Stimulated activated CD8-positive, alpha-beta memory T cell treated with anti-CD3 and anti-CD28 coated beads, Interleukin-15, amount 100 ng/mL, for 1 hour (primary cell): ENCODE measurements around the gene PRKAG2.

Experiments used
- DNase-seq: peaks from one replicate; pipeline ENCODE4 v3.0.0-alpha.2; 2020; ENCODE audit warnings: low read depth

Gene PRKAG2

GRCh38 chr7:151616443-151617213 is 260.3 kb downstream of the PRKAG2 start:
- no peak for DNase-seq

DNA sequence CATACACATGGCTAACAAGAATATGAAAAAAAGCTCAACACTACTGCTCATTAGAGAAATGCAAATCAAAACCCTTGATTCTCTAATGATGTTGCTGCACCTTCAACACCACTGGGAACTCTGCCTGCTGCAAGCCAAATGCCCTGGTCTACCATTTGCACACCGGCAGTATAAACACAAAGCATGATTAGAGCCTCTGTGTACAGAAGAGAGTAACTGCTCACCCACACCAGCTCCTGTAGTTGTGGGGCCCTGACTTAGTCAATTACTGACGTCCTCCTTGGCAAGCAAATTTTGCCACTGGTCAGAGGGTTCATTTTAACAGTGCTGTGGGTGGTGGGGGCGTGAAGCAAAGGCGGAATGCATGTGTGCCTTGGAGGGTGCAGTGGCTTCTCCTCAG is 261.1 kb downstream of the PRKAG2 start:
- DNase-seq = no peak

DNA sequence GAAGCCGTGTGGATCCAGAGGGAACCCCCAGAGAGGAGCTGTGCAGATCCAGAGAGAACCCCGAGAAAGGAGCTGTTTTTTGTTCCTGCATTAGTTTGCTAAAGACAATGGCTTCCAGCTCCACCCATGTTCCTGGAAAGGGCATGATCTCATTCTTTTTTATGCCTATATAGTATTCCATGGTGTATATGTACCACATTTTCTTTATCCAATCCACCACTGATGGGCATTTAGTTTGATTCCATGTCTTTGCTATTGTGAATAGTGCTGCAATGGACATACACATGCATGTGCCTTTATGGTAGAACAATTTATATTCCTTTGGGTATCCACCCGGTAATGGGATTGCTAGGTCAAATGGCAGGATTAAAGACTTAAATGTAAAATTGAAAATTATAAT is 261.9 kb downstream of the PRKAG2 start:
- no peak for DNase-seq

DNA sequence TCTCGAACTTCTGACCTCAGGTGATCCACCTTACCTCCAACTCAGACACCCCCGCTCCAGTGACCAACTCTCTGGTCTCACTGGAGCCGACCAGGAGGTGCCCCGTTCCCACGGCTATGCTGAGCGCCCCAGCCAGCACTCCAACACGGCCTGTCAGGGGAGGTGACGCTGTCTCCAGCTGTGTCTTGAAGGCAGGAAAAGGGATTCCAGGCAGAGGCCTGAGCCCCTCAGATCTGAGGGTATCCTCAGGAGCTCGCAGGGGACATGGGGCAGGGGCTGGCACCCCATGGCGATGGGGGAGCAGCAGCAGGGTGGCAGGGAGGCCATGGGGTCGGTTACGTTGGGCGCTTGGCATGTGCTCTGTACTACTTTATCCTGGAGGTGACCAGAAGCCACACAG is 262.9 kb downstream of the PRKAG2 start:
- DNase-seq = no peak

GRCh38 chr7:151611878-151612277 is 265.0 kb downstream of the PRKAG2 start:
- DNase-seq = no peak

DNA sequence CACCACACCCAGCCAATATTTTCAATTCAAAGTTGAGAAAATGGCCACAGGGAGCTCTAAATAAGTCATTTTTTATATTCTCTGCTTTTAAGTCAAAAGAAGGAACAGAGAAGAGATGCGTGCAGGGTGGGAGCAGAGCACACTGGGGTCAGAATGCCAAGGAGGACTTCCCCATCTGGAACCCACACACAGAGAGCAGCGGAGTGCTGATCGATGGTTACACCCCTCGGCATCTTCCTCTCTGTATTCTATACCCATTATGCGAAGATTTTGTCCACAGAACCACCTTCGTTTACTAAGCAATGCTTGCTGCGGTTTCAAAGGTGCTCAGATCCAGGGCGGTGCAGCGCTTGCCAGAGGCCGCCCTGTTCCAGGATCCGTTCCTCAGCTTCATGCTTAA is 265.9 kb downstream of the PRKAG2 start:
- no peak for DNase-seq

GRCh38 chr7:151608031-151608551 is 268.8 kb downstream of the PRKAG2 start:
- no peak for DNase-seq

GRCh38 chr7:151607464-151607867 is 269.4 kb downstream of the PRKAG2 start:
- DNase-seq = no peak

DNA sequence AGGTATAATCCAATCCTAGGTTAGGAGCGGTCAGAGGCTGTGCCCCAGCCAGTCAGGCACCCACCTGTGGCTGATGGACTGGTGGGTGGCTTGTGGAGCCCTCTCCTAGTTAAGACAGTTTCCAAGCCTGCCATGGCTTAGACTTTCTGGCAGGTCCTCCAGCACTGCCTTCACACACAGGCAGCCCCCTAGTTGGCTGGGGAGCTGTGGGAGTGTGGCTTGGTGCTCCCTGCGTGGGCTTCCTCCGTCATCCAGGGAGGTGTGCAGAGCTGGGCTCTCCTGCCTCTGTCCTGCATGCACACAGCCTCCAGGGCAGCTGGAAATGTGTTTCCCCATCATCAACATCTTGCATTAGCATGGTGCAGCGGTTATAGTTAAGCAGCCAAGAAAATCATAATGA is 273.0 kb downstream of the PRKAG2 start:
- no peak for DNase-seq

DNA sequence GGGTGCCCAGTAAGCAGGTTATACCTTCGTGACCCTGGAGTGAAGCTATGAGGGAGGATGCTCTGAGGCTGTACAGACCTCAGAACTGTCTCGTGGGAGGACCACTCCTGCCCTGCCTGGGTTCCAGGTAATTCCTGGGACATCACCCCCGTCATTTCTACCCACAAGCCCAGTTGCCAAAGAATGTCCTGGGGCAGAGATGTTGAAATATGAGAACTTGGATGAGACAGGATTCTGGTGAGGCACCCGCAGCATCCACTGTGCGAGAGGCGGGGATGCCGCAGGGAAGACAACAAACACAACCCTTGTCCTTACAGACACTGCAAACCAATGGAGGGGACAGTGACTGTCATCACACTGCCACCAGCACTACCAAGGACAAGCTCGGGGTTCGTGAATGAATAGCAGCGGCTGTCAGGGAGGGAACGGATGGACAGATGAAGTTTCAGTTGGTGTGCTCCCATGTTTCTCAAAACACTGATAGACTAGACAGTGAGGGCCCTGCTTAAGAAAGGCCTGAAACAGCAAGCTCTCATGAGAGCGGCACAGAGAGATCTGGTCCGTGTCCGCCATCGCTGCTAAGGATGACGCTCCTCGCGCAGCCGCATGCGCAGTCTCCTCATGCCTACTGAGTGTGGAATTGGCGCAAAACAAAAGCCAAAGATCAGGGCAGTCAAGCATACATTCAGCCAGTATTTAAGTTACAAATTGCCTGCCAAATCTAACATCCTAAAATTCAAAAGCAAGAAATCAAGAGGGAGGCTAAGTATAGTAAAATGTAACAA is 275.2 kb downstream of the PRKAG2 start:
- DNase-seq = no peak

GRCh38 chr7:151600331-151600730 is 276.6 kb downstream of the PRKAG2 start:
- DNase-seq = no peak

DNA sequence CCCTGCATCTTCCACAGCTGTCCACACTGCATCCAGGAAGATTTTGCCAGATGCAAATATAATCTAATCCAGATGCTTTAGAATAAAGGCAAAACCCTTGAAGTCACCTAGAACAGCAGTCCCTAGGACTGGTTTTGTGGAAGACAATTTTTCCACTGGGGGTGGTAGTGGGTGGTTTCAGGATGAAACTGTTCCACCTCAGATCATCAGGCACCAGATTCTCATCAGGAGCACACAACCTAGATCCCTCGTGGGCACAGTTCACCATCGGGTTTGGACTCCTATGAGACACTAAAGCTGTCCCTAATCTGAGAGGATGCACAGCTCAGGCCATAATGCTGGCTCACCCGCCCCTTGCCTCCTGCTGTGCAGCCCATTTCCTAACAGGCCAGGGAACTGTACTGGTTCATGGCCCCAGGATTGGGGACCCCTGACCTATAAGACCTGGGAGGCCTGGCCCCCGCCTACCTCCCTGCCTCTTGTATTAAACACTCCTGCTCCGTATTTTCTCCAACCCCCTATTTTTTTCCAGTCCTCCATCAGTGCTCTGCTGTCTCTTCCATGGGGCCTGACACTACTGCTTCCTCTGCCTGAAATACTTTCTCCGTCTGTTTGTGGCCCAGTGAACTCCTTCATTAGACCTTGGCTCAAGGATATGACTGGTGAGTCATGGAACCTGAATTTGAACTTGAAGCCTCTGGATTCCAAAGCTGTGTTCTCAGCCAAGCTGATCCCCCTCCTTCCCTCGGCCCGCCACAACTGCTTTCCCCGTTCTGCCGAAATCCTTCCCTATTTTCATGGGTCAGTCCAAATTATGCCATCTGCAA is 277.3 kb downstream of the PRKAG2 start:
- no peak for DNase-seq

DNA sequence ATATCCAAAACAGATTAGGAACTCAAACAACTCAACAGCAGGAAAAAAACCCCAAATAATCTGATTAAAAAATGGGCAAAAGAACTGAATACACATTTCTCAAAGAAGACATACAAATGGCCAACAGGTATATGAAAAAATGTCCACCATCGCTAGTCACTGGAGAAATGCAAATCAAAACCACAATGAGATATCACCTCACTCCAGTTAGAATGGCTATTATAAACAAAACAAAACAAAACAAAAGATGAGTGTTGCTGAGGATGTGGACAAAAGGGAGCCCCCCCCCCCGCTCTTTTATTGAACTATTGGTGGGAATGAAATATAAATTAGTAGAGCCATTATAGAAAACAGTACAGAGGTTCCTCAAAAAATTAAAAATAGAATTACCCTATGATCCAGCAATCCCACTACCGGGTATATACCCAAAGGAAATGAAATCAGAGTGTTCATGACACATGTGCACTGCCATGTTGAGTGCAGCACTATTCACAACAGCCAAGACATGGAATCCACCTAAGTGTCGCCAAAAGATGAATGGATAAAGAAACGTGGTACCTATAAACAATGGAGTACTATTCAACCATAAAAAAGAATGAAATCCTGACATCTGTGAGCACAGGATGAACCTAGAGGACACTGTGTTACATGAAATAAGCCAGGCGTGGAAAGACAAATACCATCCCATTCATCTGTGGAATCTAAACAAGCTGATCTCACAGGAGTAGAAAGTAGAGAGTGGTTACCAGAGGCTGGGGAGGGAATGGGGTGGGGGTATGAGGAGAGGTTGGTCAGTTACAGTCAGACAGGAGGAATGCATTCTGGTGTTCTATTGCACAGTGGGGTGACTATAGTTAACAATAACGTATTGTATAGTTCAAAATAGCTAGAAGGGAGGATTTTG is 279.1 kb downstream of the PRKAG2 start:
- no peak for DNase-seq

DNA sequence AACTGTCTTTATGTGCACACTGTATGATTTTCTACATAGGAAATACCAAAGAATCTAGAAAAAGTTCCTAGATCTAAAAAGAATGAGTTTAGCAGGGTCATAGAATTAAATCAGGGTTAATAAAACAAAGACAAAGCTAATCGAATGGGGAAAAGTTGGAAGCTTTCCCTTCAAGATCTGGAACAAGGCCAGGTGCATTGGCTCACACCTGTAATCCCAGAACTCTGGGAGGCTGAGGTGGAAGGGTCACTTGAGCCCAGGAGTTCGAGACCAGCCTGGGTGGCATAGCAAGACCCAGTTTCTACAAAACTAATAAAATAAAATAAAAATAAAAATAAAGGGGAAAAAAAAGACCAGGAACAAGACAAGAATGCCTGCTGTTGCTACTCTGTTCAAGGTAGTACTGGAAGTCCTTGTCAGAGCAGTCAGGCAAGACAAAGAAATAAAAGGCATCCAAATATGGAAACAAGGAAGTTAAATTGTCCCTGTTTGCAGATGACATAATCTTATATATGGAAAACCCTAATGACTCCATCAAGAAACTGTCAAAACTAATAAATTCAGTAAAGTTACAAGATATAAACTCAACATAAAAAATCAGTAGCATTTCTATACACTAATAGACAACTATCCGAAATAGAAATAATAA is 281.1 kb downstream of the PRKAG2 start:
- no peak for DNase-seq

DNA sequence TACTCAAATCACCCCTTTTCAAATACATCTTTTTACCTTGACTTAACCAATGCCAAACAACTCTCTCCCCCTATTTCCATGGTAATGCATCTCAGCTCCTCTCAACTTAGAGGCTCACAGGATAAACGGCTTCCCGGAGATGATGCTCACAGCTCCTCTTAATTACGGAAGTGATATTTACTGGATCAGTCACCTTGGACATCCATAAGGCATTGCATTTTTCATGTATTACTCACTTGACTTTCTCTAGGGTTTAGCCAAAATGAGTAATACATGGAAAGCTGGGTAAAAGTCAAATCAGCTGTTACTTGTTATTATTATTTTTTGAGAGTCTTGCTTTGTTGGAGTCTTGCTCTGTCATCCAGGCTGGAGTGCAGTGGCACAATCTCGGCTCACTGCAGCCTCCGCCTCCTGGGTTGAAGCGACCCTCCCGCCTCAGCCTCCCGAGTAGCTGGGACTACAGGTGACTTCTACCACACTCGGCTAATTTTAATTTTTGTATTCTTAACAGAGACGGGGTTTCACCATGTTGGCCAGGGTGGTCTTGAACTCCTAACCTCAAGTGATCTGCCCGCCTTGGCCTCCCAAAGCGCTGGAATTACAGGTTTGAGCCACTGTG is 283.9 kb downstream of the PRKAG2 start:
- no peak for DNase-seq

GRCh38 chr7:151592330-151592729 is 284.6 kb downstream of the PRKAG2 start:
- DNase-seq = no peak

- DNase-seq = no peak
Measured at GRCh38 chr7:151591866-151592265, 285.0 kb downstream of the PRKAG2 start.

DNA sequence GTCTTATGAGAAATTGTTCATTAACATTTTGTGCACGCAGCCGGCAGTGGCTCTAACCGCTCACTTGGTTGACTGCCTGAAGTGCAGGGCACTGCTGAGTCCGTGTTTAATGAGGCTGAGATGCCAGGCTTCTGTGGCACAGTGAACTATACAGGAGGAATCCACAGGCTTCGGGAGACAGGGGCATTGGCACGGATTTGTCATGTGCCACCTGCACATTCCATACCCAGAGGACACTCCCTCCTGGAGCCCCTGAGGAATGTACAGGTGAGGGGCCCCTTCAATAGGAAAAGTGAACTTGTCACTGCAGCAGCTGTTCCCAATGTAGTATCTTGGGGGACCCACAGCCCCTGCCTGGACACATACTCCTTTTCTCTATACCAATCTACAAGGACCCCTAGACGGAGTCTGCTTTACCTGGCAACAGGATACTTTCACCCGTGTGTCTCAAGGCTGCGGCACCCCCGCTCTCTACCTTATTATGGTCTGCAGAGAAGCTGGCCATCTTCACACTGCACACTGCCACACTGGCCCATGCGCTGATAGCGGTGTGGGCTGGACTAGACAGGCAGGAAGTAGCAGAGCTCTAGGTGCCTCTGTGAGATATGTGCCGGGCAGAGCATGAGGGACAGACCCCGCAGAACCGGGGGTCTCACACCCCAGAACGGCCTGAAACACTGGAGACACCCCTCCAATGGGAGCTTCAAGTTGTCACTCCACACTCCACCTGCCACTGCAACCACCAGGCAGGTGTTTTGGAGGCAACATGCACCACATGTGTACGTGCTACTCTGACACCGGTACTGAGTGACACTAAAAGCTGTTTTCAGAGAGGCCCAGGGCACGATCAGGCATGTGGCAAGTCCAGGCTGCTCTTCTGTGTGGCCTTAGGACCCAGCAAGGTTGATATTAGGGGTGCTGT is 285.8 kb downstream of the PRKAG2 start:
- no peak for DNase-seq
